GM13976 (cell line): Measurements from ENCODE around the gene RIN3.
"Not testable (repeated sequence)": the region's sequence is repeated elsewhere in the genome, so short reads cannot be mapped to it uniquely, and the experiment has no call there.

Source experiments
- DNase-seq: peaks from one replicate; pipeline ENCODE4 v3.0.0; 2012; ENCODE audit warnings: low spot score
- in situ Hi-C: fragments of 300-500 bp; cut with MboI; formaldehyde crosslinking; loops from one replicate; pipeline ENCODE4 v1.12.0; 2022; ENCODE audit warnings: low sequenced_read_pairs, mixed read lengths, inconsistent platforms; ENCODE audit not compliant: unreplicated experiment
- TF ChIP-seq, protein P1 (sequence below): IDR thresholded peaks from 2 replicates; pipeline ENCODE4 v1.5.1; 2012; ENCODE audit warnings: borderline replicate concordance, mild to moderate bottlenecking; ENCODE audit not compliant: insufficient read depth; ENCODE audit errors: extremely low read depth, missing control alignments, control extremely low read depth

The RIN3 gene

GRCh38 chr14:92676403-92677086, 163.0 kb downstream of the RIN3 start:
- TF ChIP-seq, protein P1, sequence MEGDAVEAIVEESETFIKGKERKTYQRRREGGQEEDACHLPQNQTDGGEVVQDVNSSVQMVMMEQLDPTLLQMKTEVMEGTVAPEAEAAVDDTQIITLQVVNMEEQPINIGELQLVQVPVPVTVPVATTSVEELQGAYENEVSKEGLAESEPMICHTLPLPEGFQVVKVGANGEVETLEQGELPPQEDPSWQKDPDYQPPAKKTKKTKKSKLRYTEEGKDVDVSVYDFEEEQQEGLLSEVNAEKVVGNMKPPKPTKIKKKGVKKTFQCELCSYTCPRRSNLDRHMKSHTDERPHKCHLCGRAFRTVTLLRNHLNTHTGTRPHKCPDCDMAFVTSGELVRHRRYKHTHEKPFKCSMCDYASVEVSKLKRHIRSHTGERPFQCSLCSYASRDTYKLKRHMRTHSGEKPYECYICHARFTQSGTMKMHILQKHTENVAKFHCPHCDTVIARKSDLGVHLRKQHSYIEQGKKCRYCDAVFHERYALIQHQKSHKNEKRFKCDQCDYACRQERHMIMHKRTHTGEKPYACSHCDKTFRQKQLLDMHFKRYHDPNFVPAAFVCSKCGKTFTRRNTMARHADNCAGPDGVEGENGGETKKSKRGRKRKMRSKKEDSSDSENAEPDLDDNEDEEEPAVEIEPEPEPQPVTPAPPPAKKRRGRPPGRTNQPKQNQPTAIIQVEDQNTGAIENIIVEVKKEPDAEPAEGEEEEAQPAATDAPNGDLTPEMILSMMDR: no peak
- in situ Hi-C loops: loop anchor here (25.0 kb wide), 1 partner anchor 539 kb away; no protein-coding TSS in a partner anchor
- DNase-seq: no peak

- in situ Hi-C loops: loop anchor here (25.0 kb wide), 1 partner anchor 540 kb away; no protein-coding TSS in a partner anchor
- TF ChIP-seq, protein P1: no peak
- peak; percentile 90 for DNase-seq
Measured at GRCh38 chr14:92677087-92677668, 163.6 kb downstream of the RIN3 start.

- in situ Hi-C loops: loop anchor here (25.0 kb wide), 1 partner anchor 541 kb away; no protein-coding TSS in a partner anchor
- DNase-seq: no peak
- TF ChIP-seq, protein P1: no peak
Measured at GRCh38 chr14:92677955-92678354, 164.4 kb downstream of the RIN3 start.

DNA sequence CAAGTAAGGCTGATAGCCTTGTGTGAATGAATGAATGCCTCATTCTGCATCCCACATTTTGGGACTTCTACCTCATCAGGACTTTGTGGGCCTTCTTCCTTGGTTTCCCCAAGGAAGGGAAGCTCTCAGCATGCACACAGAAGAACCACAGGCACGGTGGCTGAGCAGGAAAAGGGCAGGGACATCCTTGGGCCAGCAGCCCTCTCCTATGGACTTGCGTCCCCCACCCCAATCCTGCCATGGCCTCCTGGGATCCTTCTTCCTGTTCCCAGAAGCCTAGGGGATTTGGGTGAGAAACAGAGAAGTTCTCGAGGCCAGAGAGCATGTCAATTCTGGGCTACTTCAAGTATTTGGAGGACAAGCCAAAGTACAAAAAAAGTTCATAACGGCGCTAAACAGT, 165.2 kb downstream of the RIN3 start:
- in situ Hi-C loops: loop anchor here (25.0 kb wide), 1 partner anchor 541 kb away; no protein-coding TSS in a partner anchor
- TF ChIP-seq, protein P1: no peak
- DNase-seq: no peak

DNA sequence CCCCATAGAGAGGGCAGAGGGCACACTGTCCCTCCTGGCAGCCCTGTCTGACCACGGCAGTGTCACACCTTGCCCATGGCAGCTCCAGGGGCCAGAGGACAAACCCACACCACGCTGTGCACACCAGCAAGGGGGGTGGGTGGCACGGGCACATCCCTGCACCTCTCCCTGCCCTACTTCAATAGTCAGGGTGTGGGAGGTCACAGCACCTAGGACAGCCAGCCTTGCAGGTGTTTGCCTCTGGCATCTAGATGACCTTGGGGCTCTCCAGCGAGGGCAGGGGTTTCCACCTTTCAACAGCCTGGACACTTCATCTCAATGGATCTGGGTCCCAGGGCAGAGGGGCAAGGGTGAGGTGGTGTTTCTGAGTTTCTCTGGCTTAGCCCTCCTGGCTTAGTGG, 165.7 kb downstream of the RIN3 start:
- in situ Hi-C loops: loop anchor here (25.0 kb wide), 1 partner anchor 542 kb away; no protein-coding TSS in a partner anchor
- TF ChIP-seq, protein P1: no peak
- DNase-seq: no peak

DNA sequence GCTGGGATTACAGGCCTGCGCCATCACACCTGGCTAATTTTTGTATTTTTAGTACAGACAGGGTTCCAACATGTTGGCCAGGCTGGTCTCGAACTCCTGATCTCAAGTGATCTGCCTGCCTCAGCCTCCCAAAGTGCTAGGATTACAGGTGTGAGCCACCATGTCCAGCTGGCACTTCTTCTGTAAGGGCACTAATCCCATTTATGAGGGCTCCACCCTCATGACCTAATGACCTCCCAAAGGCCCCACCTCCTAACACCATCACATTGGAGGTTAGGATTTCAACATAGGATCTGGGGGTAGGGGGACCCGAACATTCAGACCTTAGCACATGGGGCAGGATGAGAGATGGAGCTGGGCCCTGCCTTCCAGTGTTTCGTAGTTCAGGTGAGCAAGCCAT, 166.7 kb downstream of the RIN3 start:
- not testable (repeated sequence) for DNase-seq
- in situ Hi-C loops: loop anchor here (25.0 kb wide), 1 partner anchor 543 kb away; no protein-coding TSS in a partner anchor

DNA sequence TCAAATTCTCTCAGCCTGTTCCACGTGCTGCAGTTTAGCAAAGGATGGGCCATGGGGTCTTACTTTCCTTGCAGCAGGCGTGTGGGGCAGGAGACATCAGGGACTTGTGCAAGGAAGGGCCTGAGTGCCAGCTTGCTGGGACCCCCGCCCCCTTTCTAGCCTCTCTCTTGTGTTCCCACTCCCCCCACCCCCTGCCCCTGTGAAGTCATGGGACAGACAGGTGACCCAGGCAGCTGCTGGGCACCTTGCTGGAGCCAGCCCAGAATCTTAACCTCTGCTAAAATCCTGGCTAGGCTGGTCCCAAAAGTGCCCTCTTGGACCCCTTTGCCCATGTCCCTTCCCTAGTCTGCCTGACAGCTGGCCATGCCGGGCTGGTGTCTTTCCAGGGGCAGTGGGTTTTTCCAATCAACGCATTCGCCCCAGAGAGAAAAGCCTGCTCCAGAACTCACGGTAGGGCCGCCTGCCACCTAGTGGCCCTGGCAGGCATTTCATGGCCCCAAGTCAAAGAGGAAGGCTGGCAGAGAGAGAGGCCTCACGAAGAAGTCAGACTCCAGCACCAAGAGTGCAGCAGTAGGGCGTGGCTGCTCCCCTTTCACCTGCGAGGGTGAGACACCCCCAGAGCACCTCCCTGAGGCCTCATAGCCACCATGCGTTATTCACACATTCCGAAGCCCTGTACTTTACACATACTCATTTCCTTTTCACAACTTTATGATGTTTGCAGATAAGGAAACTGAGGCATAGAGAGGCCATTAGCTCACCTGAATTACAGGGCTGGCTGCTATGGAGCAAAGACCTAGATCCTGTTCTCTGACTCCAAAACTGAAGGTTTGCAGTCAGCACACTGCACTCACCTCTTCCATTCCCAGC, 167.4 kb downstream of the RIN3 start:
- TF ChIP-seq, protein P1: peak; percentile 72
- in situ Hi-C loops: loop anchor here (25.0 kb wide), 1 partner anchor 544 kb away; no protein-coding TSS in a partner anchor
- peak; percentile 85 for DNase-seq
